ENCODE results near the gene OR51I1. TPM values are rescaled to one million over a fixed set of nuclear protein-coding genes. Genes with fewer than 3 reads are reported as not detected.

OR51I1 gene
- total RNA-seq, 2 donors from 2014 or later, result not detected

Other genes starting within 250 kb of the OR51I1 start
- not detected for gene OR51V1, start 240.8 kb downstream of the OR51I1 start, total RNA-seq
- gene HBB, start 214.4 kb downstream of the OR51I1 start, total RNA-seq, result 1,000 to 10,000 TPM; 1,053 to 3,910 TPM
- 1 to 10 TPM; 1.4 to 4.8 TPM for gene HBD, start 207.0 kb downstream of the OR51I1 start, total RNA-seq
- not detected for gene HBG1, start 191.7 kb downstream of the OR51I1 start, total RNA-seq
- gene HBG2, start 186.7 kb downstream of the OR51I1 start, total RNA-seq, result under 1 TPM in 1 of 2 donors, not detected in 1; 0.71 TPM
- not detected for gene HBE1, start 171.6 kb downstream of the OR51I1 start, total RNA-seq
- under 1 TPM in 1 of 2 donors, not detected in 1; 0.46 TPM for gene OR51B4, start 139.6 kb downstream of the OR51I1 start, total RNA-seq
- gene OR51B2, start 117.2 kb downstream of the OR51I1 start, total RNA-seq, result not detected
- gene OR51B5, start 98.0 kb downstream of the OR51I1 start, total RNA-seq, result under 1 TPM; 0.29 to 0.51 TPM
- gene OR51B6, start 90.0 kb downstream of the OR51I1 start, total RNA-seq, result not detected
- not detected for gene OR51M1, start 57.7 kb downstream of the OR51I1 start, total RNA-seq
- gene OR51Q1, start 19.4 kb downstream of the OR51I1 start, total RNA-seq, result not detected
- gene OR51I2, start 7.8 kb upstream of the OR51I1 start, total RNA-seq, result not detected
- not detected for gene OR52D1, start 47.2 kb upstream of the OR51I1 start, total RNA-seq
- gene UBQLN3, start 68.4 kb upstream of the OR51I1 start, total RNA-seq, result under 1 TPM in 1 of 2 donors, not detected in 1; 0.38 TPM
- under 1 TPM; 0.32 to 0.38 TPM for gene UBQLNL, start 75.2 kb upstream of the OR51I1 start, total RNA-seq
- gene OR52H1, start 107.0 kb upstream of the OR51I1 start, total RNA-seq, result under 1 TPM; 0.24 to 0.51 TPM
- gene OR52B6, start 139.4 kb upstream of the OR51I1 start, total RNA-seq, result not detected
- gene TRIM6, start 155.1 kb upstream of the OR51I1 start, total RNA-seq, result 1 to 10 TPM; 1.8 to 3.2 TPM
- 1 to 10 TPM; 4.1 to 4.5 TPM for gene TRIM34, start 183.5 kb upstream of the OR51I1 start, total RNA-seq
- gene TRIM5, start 243.6 kb upstream of the OR51I1 start, total RNA-seq, result 10 to 100 TPM; 18.1 to 20.2 TPM
- 10 to 100 TPM; 40.7 to 60.4 TPM for gene TRIM22, start 248.3 kb upstream of the OR51I1 start, total RNA-seq